ENCODE measurements around the gene ASCC3. TPM values are rescaled to one million over a fixed set of nuclear protein-coding genes. Genes with fewer than 3 reads are reported as not detected.

ASCC3 gene
- total RNA-seq, 1 experiment from 2014 or later = 38.9 TPM

DNA sequence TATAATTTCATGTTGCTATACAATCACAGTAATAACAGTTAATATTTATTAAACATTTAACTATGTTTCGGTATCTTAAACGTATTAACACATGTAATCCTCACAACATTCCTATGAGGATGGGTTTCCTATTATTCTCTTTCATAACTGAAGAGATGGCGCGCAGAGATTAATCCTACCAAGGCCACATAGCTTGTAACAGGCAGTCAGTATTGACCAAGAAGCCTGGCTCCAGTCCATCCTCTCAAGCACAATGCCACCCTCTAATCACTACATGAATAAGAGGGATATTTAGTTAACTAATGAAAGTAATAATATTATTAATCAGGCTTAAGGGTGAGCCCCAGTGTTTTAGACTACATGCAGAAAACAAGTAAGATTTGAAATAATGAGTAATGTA is 266.7 kb downstream of the ASCC3 start:
- H3K27me3 ChIP-seq (ENCODE audit: control insufficient read depth, insufficient read depth, low read length) = no peaks in the 10 kb centered on the region
- DNase-seq = no peak
- no peak overlapping the region for H3K4me3 ChIP-seq (ENCODE audit: insufficient read depth, low read depth, low read length)
- H3K36me3 ChIP-seq (replicated peaks; ENCODE audit: control insufficient read depth, insufficient read depth, low read length) = no peaks in the 10 kb centered on the region

DNA sequence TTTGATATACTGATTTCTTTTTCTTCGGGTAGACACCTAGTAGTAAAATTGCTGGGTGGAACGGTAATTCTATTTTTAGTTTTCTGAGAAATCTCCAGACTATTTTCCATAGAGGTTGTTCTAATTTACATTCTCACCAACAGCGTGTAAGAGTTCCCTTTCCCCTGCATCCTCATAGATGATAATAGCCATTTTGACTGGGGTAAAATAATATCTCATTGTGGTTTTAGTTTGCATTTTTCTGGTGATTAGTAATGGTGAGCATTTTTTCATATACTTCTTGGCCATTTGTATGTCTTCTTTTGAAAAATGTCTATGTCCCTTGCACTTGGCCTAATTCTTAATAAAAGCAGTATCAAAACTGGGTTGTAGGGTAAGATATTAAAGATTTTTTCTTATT is 267.5 kb downstream of the ASCC3 start:
- no peaks in the 10 kb centered on the region for H3K27me3 ChIP-seq (ENCODE audit: control insufficient read depth, insufficient read depth, low read length)
- H3K4me3 ChIP-seq (ENCODE audit: insufficient read depth, low read depth, low read length) = no peak overlapping the region
- DNase-seq = no peak
- H3K36me3 ChIP-seq (replicated peaks; ENCODE audit: control insufficient read depth, insufficient read depth, low read length) = no peaks in the 10 kb centered on the region

DNA sequence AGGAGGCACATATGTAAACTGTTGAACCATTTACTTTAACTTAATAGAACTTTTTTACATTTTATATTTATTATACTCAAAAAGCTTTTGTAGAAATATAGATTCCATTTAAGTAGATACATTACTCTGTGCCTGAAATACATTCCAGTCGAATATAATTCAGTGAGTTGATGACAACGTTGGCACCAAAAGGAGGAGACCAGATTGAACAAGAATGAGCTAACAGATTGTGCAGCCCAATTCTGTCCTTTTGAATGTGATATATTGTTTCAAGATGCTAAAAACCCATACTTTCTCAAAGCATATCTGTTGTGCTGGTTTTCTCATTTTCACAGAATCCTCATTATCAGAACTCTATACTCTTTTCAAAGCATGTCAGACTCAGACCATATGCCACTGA is 269.0 kb downstream of the ASCC3 start:
- no peaks in the 10 kb centered on the region for H3K36me3 ChIP-seq (replicated peaks; ENCODE audit: control insufficient read depth, insufficient read depth, low read length)
- DNase-seq = no peak
- no peak overlapping the region for H3K4me3 ChIP-seq (ENCODE audit: insufficient read depth, low read depth, low read length)

DNA sequence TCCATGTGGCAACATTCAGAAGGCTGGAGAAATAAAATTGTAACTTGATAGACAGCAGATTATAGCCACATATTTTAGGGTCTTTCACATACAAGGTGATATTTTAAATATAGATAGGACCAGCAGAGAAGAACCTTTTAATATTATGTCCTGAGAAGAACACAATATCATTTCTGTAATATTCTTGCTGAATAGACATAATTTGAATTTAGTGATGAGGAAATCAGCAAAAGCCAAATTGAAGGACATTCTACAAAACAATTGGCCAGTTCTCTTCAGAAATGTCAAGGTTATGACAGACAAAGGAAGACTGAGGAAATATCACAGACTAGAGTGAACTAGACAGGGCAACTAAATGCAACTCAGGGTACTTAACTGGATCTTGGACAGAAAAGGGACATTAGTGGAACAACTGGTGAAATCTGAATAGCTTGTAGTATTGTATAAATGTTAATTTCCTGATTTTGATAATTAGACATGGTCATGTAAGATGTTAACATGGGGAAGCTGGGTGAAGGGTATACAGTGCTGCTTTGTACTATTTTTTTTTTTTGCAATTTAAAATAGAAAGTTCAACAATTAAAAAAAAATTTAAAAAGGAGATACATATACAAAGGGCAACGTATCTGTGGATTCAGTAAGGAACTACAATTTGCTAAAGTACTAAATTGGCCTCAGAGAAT is 281.9 kb downstream of the ASCC3 start:
- no peak overlapping the region for H3K4me3 ChIP-seq (ENCODE audit: insufficient read depth, low read depth, low read length)
- no peaks in the 10 kb centered on the region for H3K27me3 ChIP-seq (ENCODE audit: control insufficient read depth, insufficient read depth, low read length)
- DNase-seq = no peak
- H3K36me3 ChIP-seq (replicated peaks; ENCODE audit: control insufficient read depth, insufficient read depth, low read length) = no peaks in the 10 kb centered on the region

More for the DNA sequence above, 269.0 kb downstream of the ASCC3 start:
- no peaks in the 10 kb centered on the region for H3K27me3 ChIP-seq (ENCODE audit: control insufficient read depth, insufficient read depth, low read length)

DNA sequence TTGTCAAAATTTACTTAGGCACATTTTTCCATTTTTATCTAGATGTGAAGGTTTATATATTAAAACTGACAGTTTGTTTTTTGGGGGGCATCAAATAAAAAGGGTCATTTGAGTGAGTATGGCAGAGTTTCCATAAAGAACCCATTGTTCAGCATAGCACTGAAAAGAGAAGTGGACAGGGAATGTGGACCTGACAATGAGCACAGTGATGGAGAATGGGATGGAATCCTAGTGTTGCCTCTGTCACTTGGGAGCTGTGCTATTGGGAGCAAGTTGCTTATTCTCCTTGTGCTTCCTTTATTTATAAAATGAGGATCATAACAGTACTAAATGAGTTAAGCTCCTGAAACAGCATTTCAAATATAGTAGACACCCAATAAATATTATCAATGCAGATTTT is 285.7 kb downstream of the ASCC3 start:
- H3K4me3 ChIP-seq (ENCODE audit: insufficient read depth, low read depth, low read length) = no peak overlapping the region
- DNase-seq = no peak

DNA sequence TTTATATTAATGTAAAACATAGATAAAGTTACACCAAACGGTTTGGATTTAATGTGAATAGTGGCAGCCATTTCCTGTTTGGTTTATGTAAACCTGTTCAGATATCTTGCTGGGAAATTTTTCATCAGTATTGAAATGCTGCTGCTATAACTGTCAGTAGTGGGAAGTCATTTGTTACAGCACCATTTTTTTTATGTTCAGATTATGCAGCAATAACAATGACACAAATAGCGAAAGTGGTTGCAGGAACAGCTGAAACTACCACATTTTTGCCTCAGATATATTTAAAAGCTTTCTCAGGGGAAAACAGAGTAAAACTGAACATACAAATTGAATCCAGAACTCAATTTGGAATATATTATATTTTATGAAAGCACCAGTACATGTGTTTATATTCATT is 287.6 kb downstream of the ASCC3 start:
- H3K4me3 ChIP-seq (ENCODE audit: insufficient read depth, low read depth, low read length) = no peak overlapping the region
- H3K36me3 ChIP-seq (replicated peaks; ENCODE audit: control insufficient read depth, insufficient read depth, low read length) = no peaks in the 10 kb centered on the region; the same call in none of the 2 replicates
- no peaks in the 10 kb centered on the region for H3K27me3 ChIP-seq (ENCODE audit: control insufficient read depth, insufficient read depth, low read length)
- no peak for DNase-seq

More for the DNA sequence above, 285.7 kb downstream of the ASCC3 start:
- Histone ChIP-seq H3K27me3 (ENCODE audit: control insufficient read depth, insufficient read depth, low read length) (no peaks in the 10 kb centered on the region), H3K36me3 (replicated peaks; ENCODE audit: control insufficient read depth, insufficient read depth, low read length) (no peaks in the 10 kb centered on the region)

DNA sequence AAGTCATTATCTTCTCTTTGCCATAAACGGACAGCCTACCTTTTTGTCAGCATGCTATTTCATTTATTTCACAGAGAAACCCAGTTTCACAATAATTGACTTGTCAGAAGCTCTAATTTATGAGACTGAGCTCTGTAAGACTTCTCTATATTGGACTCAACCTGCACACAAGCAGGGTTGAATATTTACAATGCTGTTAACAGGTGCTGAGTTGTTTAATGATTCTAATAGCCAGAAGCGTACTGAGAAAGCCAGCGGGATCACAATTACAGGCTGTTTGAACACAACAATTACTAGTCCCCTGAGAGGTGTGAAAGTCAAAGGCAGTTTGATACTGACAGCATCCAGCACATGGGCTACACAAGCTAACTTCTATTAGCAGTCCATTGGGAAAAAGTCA is 288.2 kb downstream of the ASCC3 start:
- Histone ChIP-seq H3K27me3 (ENCODE audit: control insufficient read depth, insufficient read depth, low read length) (no peaks in the 10 kb centered on the region), H3K36me3 (replicated peaks; ENCODE audit: control insufficient read depth, insufficient read depth, low read length) (peaks cover under 1% of the 10 kb centered on the region), H3K4me3 (ENCODE audit: insufficient read depth, low read depth, low read length) (no peak overlapping the region)
- no peak for DNase-seq

DNA sequence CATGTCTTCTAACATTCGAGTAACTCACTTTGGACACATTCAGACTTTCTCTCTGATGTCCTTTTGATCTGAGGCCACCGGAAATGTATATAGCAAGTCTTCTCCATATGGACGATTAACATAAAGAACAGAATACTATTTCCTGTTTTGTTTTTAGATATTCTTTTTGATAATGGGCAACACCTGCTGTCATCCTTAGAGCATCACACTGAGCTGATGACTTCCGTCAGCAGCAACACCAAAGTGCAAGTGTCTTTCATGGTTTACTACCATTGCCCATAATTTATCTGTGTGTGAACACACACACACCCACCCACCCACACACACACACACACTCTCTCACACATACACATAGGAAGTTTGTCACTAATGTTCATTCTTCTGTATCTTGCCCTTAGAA is 303.7 kb downstream of the ASCC3 start:
- H3K4me3 ChIP-seq (ENCODE audit: insufficient read depth, low read depth, low read length) = no peak overlapping the region
- no peaks in the 10 kb centered on the region for H3K27me3 ChIP-seq (ENCODE audit: control insufficient read depth, insufficient read depth, low read length)
- DNase-seq = no peak
- H3K36me3 ChIP-seq (replicated peaks; ENCODE audit: control insufficient read depth, insufficient read depth, low read length) = no peaks in the 10 kb centered on the region

DNA sequence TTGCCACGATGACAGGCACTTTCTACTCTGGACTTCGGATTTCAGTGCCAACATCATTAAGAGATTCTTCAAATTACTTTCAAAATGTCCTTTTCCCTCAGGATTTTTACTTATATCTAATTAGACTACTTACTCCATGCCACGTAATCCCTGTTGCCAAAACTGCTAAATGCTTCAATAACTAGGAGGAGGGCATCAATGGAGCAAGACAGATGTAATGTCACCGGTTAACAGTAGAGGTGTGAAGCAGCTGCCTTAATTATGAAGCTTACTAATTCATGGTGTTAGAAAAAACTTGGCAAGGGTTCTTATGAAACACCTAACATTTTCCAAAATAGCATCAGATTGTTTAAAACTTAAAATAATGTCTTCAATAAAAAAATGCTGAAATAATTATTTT is 305.2 kb downstream of the ASCC3 start:
- Histone ChIP-seq H3K27me3 (ENCODE audit: control insufficient read depth, insufficient read depth, low read length) (no peaks in the 10 kb centered on the region), H3K36me3 (replicated peaks; ENCODE audit: control insufficient read depth, insufficient read depth, low read length) (no peaks in the 10 kb centered on the region; the same call in 1 of the 2 replicates), H3K4me3 (ENCODE audit: insufficient read depth, low read depth, low read length) (no peak overlapping the region)
- no peak for DNase-seq

DNA sequence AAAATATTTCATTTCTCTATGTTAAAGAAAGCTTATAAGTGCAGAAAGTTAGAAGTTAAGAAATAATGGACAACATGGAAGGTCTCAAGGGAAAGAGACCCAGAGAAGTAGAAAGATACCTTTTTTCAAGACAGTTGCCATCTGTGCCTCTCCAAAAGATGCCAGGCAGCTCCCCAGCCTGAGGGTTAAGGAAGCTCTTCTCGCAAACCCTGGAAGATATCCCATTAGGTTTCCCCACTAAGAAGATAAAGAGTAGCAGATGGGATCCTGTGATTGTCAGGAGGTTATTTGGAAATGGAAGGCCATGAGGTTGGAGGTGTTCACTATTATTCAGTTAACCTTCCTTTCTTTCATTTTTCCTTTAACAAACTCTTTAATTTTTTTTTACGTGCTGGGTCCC is 306.3 kb downstream of the ASCC3 start:
- DNase-seq = no peak
- H3K36me3 ChIP-seq (replicated peaks; ENCODE audit: control insufficient read depth, insufficient read depth, low read length) = no peaks in the 10 kb centered on the region; the same call in 1 of the 2 replicates
- no peak overlapping the region for H3K4me3 ChIP-seq (ENCODE audit: insufficient read depth, low read depth, low read length)
- no peaks in the 10 kb centered on the region for H3K27me3 ChIP-seq (ENCODE audit: control insufficient read depth, insufficient read depth, low read length)

DNA sequence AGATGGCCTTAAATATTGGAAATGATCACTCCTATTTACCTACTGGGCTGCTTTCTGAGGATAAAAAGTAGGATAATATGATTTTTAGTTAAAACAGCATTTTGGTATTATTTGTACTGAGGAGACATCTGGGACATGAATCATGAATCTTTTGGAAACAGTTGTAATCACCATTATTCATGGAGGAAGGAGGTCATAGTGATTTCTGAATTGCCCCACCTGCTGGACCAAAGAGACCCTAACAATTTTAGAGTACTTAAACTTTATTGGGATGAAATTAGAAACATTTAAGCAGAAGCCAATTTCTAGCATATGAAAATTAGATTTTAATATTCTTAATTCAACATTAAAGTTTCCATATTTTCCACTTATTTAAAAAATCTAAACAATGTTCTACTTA is 308.0 kb downstream of the ASCC3 start:
- H3K27me3 ChIP-seq (ENCODE audit: control insufficient read depth, insufficient read depth, low read length) = no peaks in the 10 kb centered on the region
- no peaks in the 10 kb centered on the region; the same call in 1 of the 2 replicates for H3K36me3 ChIP-seq (replicated peaks; ENCODE audit: control insufficient read depth, insufficient read depth, low read length)
- no peak overlapping the region for H3K4me3 ChIP-seq (ENCODE audit: insufficient read depth, low read depth, low read length)
- DNase-seq = no peak

DNA sequence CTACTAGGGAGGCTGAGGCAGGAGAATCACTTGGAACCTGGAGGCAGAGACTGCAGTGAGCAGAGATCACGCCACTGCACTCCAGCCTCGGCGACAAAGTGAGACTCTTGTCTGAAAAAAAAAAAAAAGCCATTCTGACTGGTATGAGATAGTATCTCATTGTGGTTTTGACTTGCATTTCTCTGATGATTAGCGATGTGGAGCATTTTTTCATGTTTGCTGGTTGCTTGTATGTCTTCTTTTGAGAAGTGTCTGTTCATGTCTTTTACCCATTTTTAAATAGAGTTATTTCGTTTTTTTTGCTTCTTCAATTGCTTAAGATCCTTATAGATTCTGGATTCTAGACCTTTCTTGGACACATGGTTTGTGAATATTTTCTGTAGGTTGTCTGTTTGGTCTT is 312.9 kb downstream of the ASCC3 start:
- H3K27me3 ChIP-seq (ENCODE audit: control insufficient read depth, insufficient read depth, low read length) = no peaks in the 10 kb centered on the region
- DNase-seq = no peak
- H3K4me3 ChIP-seq (ENCODE audit: insufficient read depth, low read depth, low read length) = no peak overlapping the region

DNA sequence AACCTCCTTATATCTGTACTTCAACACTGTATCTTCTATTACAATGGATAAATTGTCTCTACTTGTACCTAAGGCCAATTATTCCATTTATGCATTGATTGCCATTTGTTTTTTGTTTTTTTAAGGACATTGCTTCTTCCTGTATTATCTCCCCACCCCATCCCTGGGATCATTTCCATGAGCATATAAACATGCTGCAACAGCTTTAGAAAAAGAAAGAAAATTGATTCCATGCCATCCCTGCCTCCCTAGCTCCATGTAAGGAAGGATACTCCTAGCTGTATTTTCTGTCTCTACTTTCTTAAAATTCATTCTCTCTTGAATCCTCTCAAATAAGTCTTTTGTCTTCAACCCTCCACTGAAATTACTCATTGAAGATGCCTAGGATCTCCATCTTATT is 314.6 kb downstream of the ASCC3 start:
- Histone ChIP-seq H3K4me3 (ENCODE audit: insufficient read depth, low read depth, low read length) (no peak overlapping the region), H3K36me3 (replicated peaks; ENCODE audit: control insufficient read depth, insufficient read depth, low read length) (no peaks in the 10 kb centered on the region), H3K27me3 (ENCODE audit: control insufficient read depth, insufficient read depth, low read length) (no peaks in the 10 kb centered on the region)
- no peak for DNase-seq

More for the DNA sequence above, 312.9 kb downstream of the ASCC3 start:
- H3K36me3 ChIP-seq (replicated peaks; ENCODE audit: control insufficient read depth, insufficient read depth, low read length) = no peaks in the 10 kb centered on the region; the same call in 1 of the 2 replicates

DNA sequence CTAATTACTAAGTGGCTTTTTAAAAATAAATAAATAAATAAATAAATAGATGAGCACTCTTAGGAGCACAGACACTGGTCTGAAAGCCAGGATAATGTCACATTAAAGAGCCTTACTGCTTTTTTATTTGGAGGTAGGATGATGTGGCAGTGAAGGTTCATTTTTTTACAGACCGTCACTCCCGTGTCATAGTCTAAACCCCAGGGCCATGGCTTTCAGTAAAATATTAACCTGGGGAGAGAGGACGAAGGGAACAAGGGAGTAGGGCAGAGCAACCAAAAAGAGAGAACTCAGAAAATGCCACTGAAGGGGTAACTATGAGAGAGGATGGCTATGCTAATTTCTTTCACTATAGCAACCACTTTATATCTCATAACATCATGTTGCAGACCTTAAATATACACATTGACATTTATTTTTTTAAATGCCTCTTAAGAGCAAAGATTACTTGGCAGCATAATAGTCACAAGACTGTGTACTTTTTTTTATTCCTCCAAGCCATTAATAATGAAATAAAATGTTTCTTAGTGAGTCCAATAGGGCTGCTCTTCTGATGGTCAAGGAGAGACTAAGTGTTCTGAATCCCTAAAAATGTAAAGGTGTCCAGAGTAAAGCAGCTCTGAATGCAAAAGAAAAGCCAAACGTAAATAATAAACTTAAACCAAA is 315.6 kb downstream of the ASCC3 start:
- no peak for DNase-seq
- Histone ChIP-seq H3K4me3 (ENCODE audit: insufficient read depth, low read depth, low read length) (no peak overlapping the region), H3K27me3 (ENCODE audit: control insufficient read depth, insufficient read depth, low read length) (no peaks in the 10 kb centered on the region), H3K36me3 (replicated peaks; ENCODE audit: control insufficient read depth, insufficient read depth, low read length) (no peaks in the 10 kb centered on the region)

DNA sequence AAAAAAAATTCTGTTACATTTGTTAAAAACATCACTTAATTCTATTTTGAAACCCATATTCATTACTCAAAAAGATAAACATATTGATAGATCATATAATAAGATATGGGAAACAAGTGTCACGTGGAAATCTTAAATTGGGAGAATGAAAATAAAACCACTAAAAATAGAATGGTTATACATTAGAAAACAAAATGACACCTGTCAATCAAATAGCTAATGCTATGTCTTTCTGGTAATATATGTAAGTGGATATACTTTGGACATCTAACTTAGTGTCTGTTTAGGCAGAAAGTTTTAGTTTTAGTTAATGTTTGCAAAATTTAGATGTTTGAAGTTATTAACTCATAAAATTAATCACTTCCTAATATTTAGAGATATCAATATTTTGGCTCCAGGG is 321.3 kb downstream of the ASCC3 start:
- no peaks in the 10 kb centered on the region for H3K27me3 ChIP-seq (ENCODE audit: control insufficient read depth, insufficient read depth, low read length)
- H3K4me3 ChIP-seq (ENCODE audit: insufficient read depth, low read depth, low read length) = no peak overlapping the region
- no peaks in the 10 kb centered on the region for H3K36me3 ChIP-seq (replicated peaks; ENCODE audit: control insufficient read depth, insufficient read depth, low read length)
- DNase-seq = no peak
